Endothelial cell of umbilical vein (primary cell): ENCODE results near the gene TOM1L2. TPM values are rescaled to one million over a fixed set of nuclear protein-coding genes. Genes with fewer than 3 reads are reported as not detected.

ENCODE experiments used
- BruUV-seq: library from RNA; stranded (reverse); fragments of 400-500 nt; replicated peaks from 2 replicates; lab custom pipeline; 2021; lab: Mats Ljungman, UMichigan
- CTCF ChIA-PET: fragments of 300-600, 350-600 bp; sonication (Branson Sonifier 250); formaldehyde crosslinking; loops from one replicate; lab custom pipeline; 2021; ENCODE audit warnings: antibody characterized with exemption, inconsistent platforms; lab: Charles Lee
- POLR2A ChIA-PET: fragments of 300-600, 350-600 bp; sonication (Branson Sonifier 250); formaldehyde crosslinking; loops from one replicate; lab custom pipeline; 2021; ENCODE audit warnings: antibody characterized with exemption, inconsistent platforms; lab: Charles Lee
- DNase-seq: peaks from one replicate; pipeline ENCODE4 v3.0.0-alpha.2; 2011; ENCODE audit warnings: low read depth, low spot score
- FAIRE-seq: peaks from 2 replicates; lab custom pipeline; 2011; peaks lifted over from hg19 to GRCh38; lab: Jason Lieb, UNC
- H2AFZ ChIP-seq: 2 replicates; pipeline ENCODE4 v1.6.0; 2012; ENCODE audit warnings: low read depth, low read length, control low read depth, inconsistent platforms
- H3K27ac ChIP-seq: 2 replicates; pipeline ENCODE4 v1.5.1; 2011; ENCODE audit warnings: low read depth, mild to moderate bottlenecking, control low read depth, low read length, moderate library complexity; ENCODE audit not compliant: insufficient read depth
- H3K27me3 ChIP-seq, 2 experiments: 2 replicates each; pipeline versions ENCODE4 v1.6.0 to v1.6.1; 2011; ENCODE audit warnings: low read length in 2 of 2, mixed read lengths in 1 of 2; ENCODE audit not compliant: control insufficient read depth in 2 of 2, insufficient read depth in 2 of 2
- H3K36me3 ChIP-seq, 2 experiments: 2 replicates in 1 of 2; 3 replicates in 1 of 2; pipeline ENCODE4 v1.5.1; 2011; ENCODE audit warnings: low read length in 2 of 2, mild to moderate bottlenecking in 1 of 2, moderate library complexity in 1 of 2; ENCODE audit not compliant: control insufficient read depth in 2 of 2, insufficient read depth in 2 of 2; ENCODE audit errors: extremely low read depth in 1 of 2
- H3K4me1 ChIP-seq: 3 replicates; pipeline ENCODE4 v1.5.1; 2011; ENCODE audit warnings: mild to moderate bottlenecking, low read length; ENCODE audit not compliant: control insufficient read depth, insufficient read depth; ENCODE audit errors: extremely low read depth
- H3K4me2 ChIP-seq: 2 replicates; pipeline ENCODE4 v1.6.1; 2011; ENCODE audit warnings: low read length, control low read depth, mixed read lengths; ENCODE audit not compliant: insufficient read depth
- H3K4me3 ChIP-seq, 3 experiments: fragments of 200-600 bp in 1 of 3; sonication (generic), shearing (Covaris generic) in 1 of 3; replicated peaks in 1 of 3; 2 replicates each; pipeline ENCODE4 v1.5.1; 2011 to 2016; ENCODE audit warnings: control low read depth in 3 of 3, low read length in 3 of 3, mild to moderate bottlenecking in 2 of 3, inconsistent platforms in 1 of 3, low read depth in 1 of 3, moderate library complexity in 1 of 3; ENCODE audit not compliant: insufficient read depth in 1 of 3
- H3K79me2 ChIP-seq: 2 replicates; pipeline ENCODE4 v1.6.0; 2012; ENCODE audit warnings: low read length, inconsistent platforms; ENCODE audit not compliant: control insufficient read depth, insufficient read depth
- H3K9ac ChIP-seq: replicated peaks from 2 replicates; pipeline ENCODE3; 2011; ENCODE audit warnings: low read length, control low read depth; ENCODE audit not compliant: insufficient read depth; ENCODE audit errors: extremely low read depth
- H3K9me1 ChIP-seq: replicated peaks from 3 replicates; pipeline ENCODE4 v1.6.0; 2011; ENCODE audit warnings: mild to moderate bottlenecking, low read length; ENCODE audit not compliant: control insufficient read depth, insufficient read depth; ENCODE audit errors: extremely low read depth
- H3K9me3 ChIP-seq: replicated peaks from 2 replicates; pipeline ENCODE4 v1.5.1; 2012; ENCODE audit warnings: low read length, inconsistent platforms; ENCODE audit not compliant: control insufficient read depth, insufficient read depth
- H4K20me1 ChIP-seq: replicated peaks from 2 replicates; pipeline ENCODE3; 2011; ENCODE audit warnings: mild to moderate bottlenecking, low read length; ENCODE audit not compliant: control insufficient read depth, insufficient read depth; ENCODE audit errors: extremely low read depth
- EZH2 ChIP-seq: IDR thresholded peaks from 2 replicates; pipeline ENCODE4 v1.6.1; 2012; ENCODE audit warnings: borderline replicate concordance, low read depth, mild to moderate bottlenecking, moderate library complexity, low read length, inconsistent platforms; ENCODE audit not compliant: severe bottlenecking
- FOS ChIP-seq: IDR thresholded peaks from 2 replicates; pipeline ENCODE4 v1.6.1; 2011; ENCODE audit warnings: mild to moderate bottlenecking, low read length, moderate library complexity, borderline replicate concordance; ENCODE audit not compliant: insufficient read depth
- GATA2 ChIP-seq: IDR thresholded peaks from 2 replicates; pipeline ENCODE4 v1.7.0; 2011; ENCODE audit warnings: low read depth, mild to moderate bottlenecking, moderate library complexity, mixed read lengths, low read length; ENCODE audit not compliant: insufficient read length, insufficient read depth
- JUN ChIP-seq: IDR thresholded peaks from 2 replicates; pipeline ENCODE4 v1.6.1; 2011; ENCODE audit warnings: borderline replicate concordance, low read depth; ENCODE audit not compliant: insufficient read length, insufficient read depth
- MYC ChIP-seq: IDR thresholded peaks from one replicate; pipeline ENCODE4 v1.6.1; 2011; ENCODE audit warnings: mild to moderate bottlenecking, low read depth, low read length
- POLR2A ChIP-seq: IDR thresholded peaks from 2 replicates; pipeline ENCODE4 v1.6.1; 2012; ENCODE audit warnings: low read depth, mild to moderate bottlenecking, control low read depth, low read length
- POLR2AphosphoS5 ChIP-seq: IDR thresholded peaks from 2 replicates; pipeline ENCODE4 v1.6.1; 2012; ENCODE audit warnings: low read depth, mild to moderate bottlenecking, control low read depth, low read length, moderate library complexity; ENCODE audit not compliant: insufficient read depth
- dilution Hi-C: fragments of 300-500 bp; cut with MboI; formaldehyde crosslinking; loops from one replicate; pipeline ENCODE4 v1.15.0; 2019; ENCODE audit warnings: low sequenced_read_pairs; ENCODE audit not compliant: extremely low pct_ligation_motif_present
- intact Hi-C: fragments of 100-400 bp; cut with micrococcal nuclease; formaldehyde crosslinking; loops from one replicate; pipeline ENCODE4 v1.10.0; 2022
- polyA plus RNA-seq, 4 experiments: library from polyadenylated mRNA; depleted of rRNA in 3 of 4; stranded (reverse) in 3 of 4; unstranded in 1 of 4; fragments of >200 nt; gene quantifications; 2 replicates each; pipeline versions ENCODE4 v1.2.1 to v1.2.3, GENCODE V29; 2011 to 2012; ENCODE audit warnings: missing spikeins in 1 of 4
- total RNA-seq: library from RNA; stranded (reverse); gene quantifications from 2 replicates; pipeline ENCODE4 v1.2.3, GENCODE V29; 2021
- TF ChIP-seq, protein P1 (sequence below), 2 donors: IDR thresholded peaks; 1 replicate in 1 of 2; 2 replicates in 1 of 2; pipeline ENCODE4 v1.5.1; 2011; ENCODE audit warnings: low read length in 2 of 2, mild to moderate bottlenecking in 2 of 2, moderate library complexity in 2 of 2, control low read depth in 1 of 2, inconsistent platforms in 1 of 2, low read depth in 1 of 2; ENCODE audit not compliant: insufficient read depth in 1 of 2; ENCODE audit errors: extremely low read depth in 1 of 2
- TF ChIP-seq, protein P2 (sequence below): IDR thresholded peaks from 2 replicates; pipeline ENCODE4 v1.6.1; 2011; ENCODE audit not compliant: insufficient read depth, insufficient read length

TOM1L2 gene
- total and polyA plus RNA-seq, 2 donors (not counting 3 experiments of a cell fraction or from before 2014, with no cell fraction given) = 31.7 to 37.6 TPM

DNA sequence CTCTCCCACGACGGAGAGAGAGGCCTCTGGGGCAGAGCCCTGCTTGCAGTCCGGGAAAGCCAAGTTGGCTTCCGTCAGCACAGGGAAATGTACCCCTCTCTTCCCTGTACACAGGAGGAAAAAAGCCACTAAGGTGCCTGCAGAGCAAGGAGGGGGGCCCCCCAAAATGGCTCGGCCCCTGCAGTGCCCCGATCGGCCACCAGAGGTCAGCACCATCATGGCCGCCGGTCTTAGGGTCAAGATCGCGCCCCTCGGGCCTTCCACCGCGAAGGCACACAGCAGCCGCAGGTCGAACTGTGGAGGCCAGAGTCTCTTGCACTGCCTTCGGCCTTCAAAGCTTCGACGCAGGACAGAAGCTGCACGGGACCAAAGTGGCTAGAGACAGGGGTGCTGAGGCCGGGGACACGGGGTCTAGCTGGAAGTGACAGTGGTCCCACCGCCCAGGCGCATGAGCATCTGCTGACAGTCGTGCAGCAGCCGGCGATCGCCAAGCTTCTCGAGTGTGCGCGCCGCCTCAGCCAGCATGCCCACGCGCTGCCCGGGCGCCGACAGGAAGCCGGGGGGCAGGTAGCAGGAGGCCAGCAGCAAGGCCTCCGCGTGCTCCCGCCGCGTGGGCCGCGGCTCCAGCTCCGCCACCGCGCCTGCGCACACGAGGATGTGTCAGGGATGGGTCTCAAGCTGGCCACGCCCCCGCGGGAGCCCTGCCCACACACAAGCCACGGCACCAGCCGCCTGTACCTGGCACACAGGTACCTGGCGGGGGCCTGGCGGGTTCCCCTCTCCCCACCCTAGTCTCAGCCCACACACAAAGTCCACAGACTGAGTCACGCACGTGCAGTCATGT lies 159.8 kb downstream of the TOM1L2 start:
- no peak overlapping the region for H3K4me3 ChIP-seq
- FAIRE-seq (peak; percentile 35), DNase-seq (peak; percentile 68)
- TF ChIP-seq, protein P1, sequence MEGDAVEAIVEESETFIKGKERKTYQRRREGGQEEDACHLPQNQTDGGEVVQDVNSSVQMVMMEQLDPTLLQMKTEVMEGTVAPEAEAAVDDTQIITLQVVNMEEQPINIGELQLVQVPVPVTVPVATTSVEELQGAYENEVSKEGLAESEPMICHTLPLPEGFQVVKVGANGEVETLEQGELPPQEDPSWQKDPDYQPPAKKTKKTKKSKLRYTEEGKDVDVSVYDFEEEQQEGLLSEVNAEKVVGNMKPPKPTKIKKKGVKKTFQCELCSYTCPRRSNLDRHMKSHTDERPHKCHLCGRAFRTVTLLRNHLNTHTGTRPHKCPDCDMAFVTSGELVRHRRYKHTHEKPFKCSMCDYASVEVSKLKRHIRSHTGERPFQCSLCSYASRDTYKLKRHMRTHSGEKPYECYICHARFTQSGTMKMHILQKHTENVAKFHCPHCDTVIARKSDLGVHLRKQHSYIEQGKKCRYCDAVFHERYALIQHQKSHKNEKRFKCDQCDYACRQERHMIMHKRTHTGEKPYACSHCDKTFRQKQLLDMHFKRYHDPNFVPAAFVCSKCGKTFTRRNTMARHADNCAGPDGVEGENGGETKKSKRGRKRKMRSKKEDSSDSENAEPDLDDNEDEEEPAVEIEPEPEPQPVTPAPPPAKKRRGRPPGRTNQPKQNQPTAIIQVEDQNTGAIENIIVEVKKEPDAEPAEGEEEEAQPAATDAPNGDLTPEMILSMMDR (IDR thresholded peaks at IDR 0.05; ENCODE audit: extremely low read depth in 1 of 2, insufficient read depth in 1 of 2, low read depth in 1 of 2, low read length in 2 of 2) = peak; percentile 95 to 96
- TF ChIP-seq, protein P2, sequence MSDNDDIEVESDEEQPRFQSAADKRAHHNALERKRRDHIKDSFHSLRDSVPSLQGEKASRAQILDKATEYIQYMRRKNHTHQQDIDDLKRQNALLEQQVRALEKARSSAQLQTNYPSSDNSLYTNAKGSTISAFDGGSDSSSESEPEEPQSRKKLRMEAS = no peak
- TF ChIP-seq POLR2A (no peak), MYC (no peak), FOS (no peak), JUN (no peak), EZH2 (no peak), GATA2 (no peak), POLR2AphosphoS5 (peak; percentile 29)
- CTCF ChIA-PET = interaction anchor here (0.6 to 8.9 kb wide), 13 partner anchors 9 to 221 kb away, joined by 3 to 68 read pairs (median 6); partner anchors contain the start of gene SREBF1
- H3K27ac ChIP-seq = no peak overlapping the region
- no peaks in the 10 kb centered on the region for H3K9me1 ChIP-seq
- dilution Hi-C loops = no loop called here
- TSS peak; percentile 57 for BruUV-seq
- H2AFZ ChIP-seq = no peak overlapping the region
- H4K20me1 ChIP-seq = no peaks in the 10 kb centered on the region
- no peak overlapping the region for H3K9ac ChIP-seq
- H3K4me1 ChIP-seq = peaks cover 3% of the 10 kb centered on the region
- no peaks in the 10 kb centered on the region for H3K27me3 ChIP-seq
- POLR2A ChIA-PET = no interaction called here
- no peaks in the 10 kb centered on the region for H3K9me3 ChIP-seq
- no peaks in the 10 kb centered on the region for H3K79me2 ChIP-seq
- no peak overlapping the region for H3K4me2 ChIP-seq
- intact Hi-C loops = loop anchor here (1.0 to 2.0 kb wide), 4 partner anchors 48 to 220 kb away; partner anchors contain the start of gene RAI1
- H3K36me3 ChIP-seq = peaks cover 12 to 26% of the 10 kb centered on the region in 2 experiments
